MM.1S (cell line): ENCODE measurements around the gene C19orf73.

Experiments
- DNase-seq: peaks from one replicate; pipeline ENCODE4 v3.0.0-alpha.2; 2015
- H2AFZ ChIP-seq: fragments of 300-600 bp; sonication (generic); 2 replicates; pipeline ENCODE4 v1.6.0; 2016; ENCODE audit warnings: antibody characterized with exemption, low read length
- H3F3A ChIP-seq: fragments of 300-600 bp; sonication (generic); 2 replicates; pipeline ENCODE4 v1.6.1; 2016; ENCODE audit warnings: mild to moderate bottlenecking, antibody characterized with exemption, low read length, moderate library complexity, mixed read lengths; ENCODE audit not compliant: insufficient read depth
- H3K27ac ChIP-seq: fragments of 300-600 bp; sonication (generic); 2 replicates; pipeline ENCODE4 v1.5.1; 2016; ENCODE audit warnings: mild to moderate bottlenecking, low read length
- H3K27me3 ChIP-seq: fragments of 300-600 bp; sonication (generic); replicated peaks from 2 replicates; pipeline ENCODE4 v1.6.0; 2016; ENCODE audit warnings: low read length; ENCODE audit not compliant: insufficient read depth
- H3K36me3 ChIP-seq: fragments of 300-600 bp; sonication (generic); replicated peaks from 2 replicates; pipeline ENCODE4 v1.6.1; 2016; ENCODE audit warnings: mild to moderate bottlenecking, low read length, mixed read lengths; ENCODE audit not compliant: insufficient read depth
- H3K4me1 ChIP-seq: fragments of 300-600 bp; sonication (generic); 2 replicates; pipeline ENCODE4 v1.6.1; 2016; ENCODE audit warnings: low read length, mixed read lengths
- H3K4me2 ChIP-seq: fragments of 300-600 bp; sonication (generic); 2 replicates; pipeline ENCODE4 v1.6.0; 2016; ENCODE audit warnings: low read depth, low read length
- H3K4me3 ChIP-seq: fragments of 300-600 bp; sonication (generic); 2 replicates; pipeline ENCODE4 v1.5.1; 2016; ENCODE audit warnings: low read length, mixed read lengths
- H3K79me2 ChIP-seq: fragments of 300-600 bp; sonication (generic); 2 replicates; pipeline ENCODE4 v1.6.1; 2016; ENCODE audit warnings: mixed run types, low read length, mixed read lengths
- H3K9ac ChIP-seq: fragments of 300-600 bp; sonication (generic); 2 replicates; pipeline ENCODE4 v1.6.1; 2016; ENCODE audit warnings: low read length, mixed read lengths
- H3K9me2 ChIP-seq: fragments of 300-600 bp; sonication (generic); replicated peaks from 2 replicates; pipeline ENCODE4 v1.6.1; 2016; ENCODE audit warnings: mild to moderate bottlenecking, low read length, mixed read lengths; ENCODE audit not compliant: insufficient read depth
- H3K9me3 ChIP-seq: fragments of 300-600 bp; sonication (generic); replicated peaks from 2 replicates; pipeline ENCODE4 v1.6.1; 2016; ENCODE audit warnings: mild to moderate bottlenecking, low read length, mixed read lengths; ENCODE audit not compliant: insufficient read depth
- H4K20me1 ChIP-seq: fragments of 300-600 bp; sonication (generic); 2 replicates; pipeline ENCODE4 v1.6.1; 2016; ENCODE audit warnings: mild to moderate bottlenecking, low read length, moderate library complexity, mixed read lengths; ENCODE audit not compliant: insufficient read depth
- EZH2 ChIP-seq: fragments of 300-600 bp; sonication (generic); optimal IDR thresholded peaks from 2 replicates; pipeline ENCODE3; 2017; ENCODE audit warnings: low read depth, mild to moderate bottlenecking, antibody characterized with exemption, low read length, mixed read lengths
- EZH2phosphoT487 ChIP-seq: fragments of 300-600 bp; sonication (generic); IDR thresholded peaks from 2 replicates; pipeline ENCODE4 v1.6.1; 2018; ENCODE audit warnings: antibody characterized with exemption, low read length
- TF ChIP-seq, protein P1 (sequence below): fragments of 300-600 bp; sonication (generic); IDR thresholded peaks from 2 replicates; pipeline ENCODE4 v1.5.1; 2016; ENCODE audit warnings: antibody characterized with exemption, low read length, mixed read lengths

C19orf73 gene

DNA sequence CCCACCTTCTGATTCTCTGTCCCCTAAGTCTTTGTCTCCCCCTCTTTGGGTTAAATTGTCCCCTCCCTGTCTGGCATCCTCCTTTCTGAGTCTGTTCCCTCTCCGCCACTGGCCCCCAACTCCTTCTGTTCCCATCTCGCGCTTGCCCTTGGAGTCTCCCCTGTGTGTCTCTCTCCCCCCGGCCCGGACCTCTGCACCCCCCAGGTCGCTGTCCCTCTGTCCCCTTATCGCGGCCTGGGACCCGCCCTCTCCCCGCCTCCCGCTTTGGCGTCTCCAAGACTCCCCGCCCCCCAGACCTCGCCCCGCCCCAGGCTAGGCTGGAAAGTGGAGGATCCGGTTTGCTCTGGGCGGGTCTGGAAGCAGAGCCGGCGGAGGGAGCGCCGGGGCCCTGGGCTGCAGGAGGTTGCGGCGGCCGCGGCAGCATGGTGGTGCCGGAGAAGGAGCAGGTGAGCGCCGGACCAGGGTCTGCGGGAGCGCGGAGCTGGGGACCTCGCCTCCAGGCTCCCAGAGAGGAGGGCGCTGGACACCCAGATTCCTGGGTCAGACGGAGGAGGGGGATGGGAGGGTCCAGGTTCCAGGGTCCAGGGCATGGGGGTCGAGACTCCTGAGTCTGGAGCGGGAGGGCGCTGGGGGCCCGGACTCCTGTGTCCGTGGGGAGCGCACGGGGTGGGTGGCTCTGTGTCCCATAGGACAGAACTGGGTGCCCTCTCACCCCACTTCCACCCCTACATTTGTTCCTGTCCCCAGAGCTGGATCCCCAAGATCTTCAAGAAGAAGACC is 38.7 kb upstream of the C19orf73 start, which contains the start of gene TRPM4:
TSS of gene TRPM4 (plus strand) at position 348 of the 780 bp plus-strand sequence. CDS start at position 423, 75 bp downstream.
- Histone ChIP-seq H4K20me1 (no peaks in the 10 kb centered on the region), H3K9ac (no peak within 1 kb of the TSS), H3K4me3 (peak within 1 kb of the TSS; percentile 22; the same call in 1 of the 2 replicates), H3K27me3 (peaks cover 77% of the 10 kb centered on the region), H3K79me2 (no peaks in the 10 kb centered on the region), H3K4me1 (no peaks in the 10 kb centered on the region), H3K27ac (no peak within 1 kb of the TSS), H2AFZ (no peak within 1 kb of the TSS), H3K4me2 (peak within 1 kb of the TSS; percentile 52; the same call in 1 of the 2 replicates), H3K9me2 (no peaks in the 10 kb centered on the region), H3K9me3 (no peaks in the 10 kb centered on the region), H3F3A (no peaks in the 10 kb centered on the region), H3K36me3 (no peaks in the 10 kb centered on the region)
- no peak for DNase-seq
- TF ChIP-seq EZH2 (no peak), EZH2phosphoT487 (no peak)
- TF ChIP-seq, protein P1, sequence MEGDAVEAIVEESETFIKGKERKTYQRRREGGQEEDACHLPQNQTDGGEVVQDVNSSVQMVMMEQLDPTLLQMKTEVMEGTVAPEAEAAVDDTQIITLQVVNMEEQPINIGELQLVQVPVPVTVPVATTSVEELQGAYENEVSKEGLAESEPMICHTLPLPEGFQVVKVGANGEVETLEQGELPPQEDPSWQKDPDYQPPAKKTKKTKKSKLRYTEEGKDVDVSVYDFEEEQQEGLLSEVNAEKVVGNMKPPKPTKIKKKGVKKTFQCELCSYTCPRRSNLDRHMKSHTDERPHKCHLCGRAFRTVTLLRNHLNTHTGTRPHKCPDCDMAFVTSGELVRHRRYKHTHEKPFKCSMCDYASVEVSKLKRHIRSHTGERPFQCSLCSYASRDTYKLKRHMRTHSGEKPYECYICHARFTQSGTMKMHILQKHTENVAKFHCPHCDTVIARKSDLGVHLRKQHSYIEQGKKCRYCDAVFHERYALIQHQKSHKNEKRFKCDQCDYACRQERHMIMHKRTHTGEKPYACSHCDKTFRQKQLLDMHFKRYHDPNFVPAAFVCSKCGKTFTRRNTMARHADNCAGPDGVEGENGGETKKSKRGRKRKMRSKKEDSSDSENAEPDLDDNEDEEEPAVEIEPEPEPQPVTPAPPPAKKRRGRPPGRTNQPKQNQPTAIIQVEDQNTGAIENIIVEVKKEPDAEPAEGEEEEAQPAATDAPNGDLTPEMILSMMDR, result no peak

GRCh38 chr19:49155820-49156346 is 36.9 kb upstream of the C19orf73 start:
- Histone ChIP-seq H3K4me3 (no peak overlapping the region), H3K27ac (no peak overlapping the region), H3K27me3 (peaks cover 72% of the 10 kb centered on the region), H3K4me2 (no peak overlapping the region), H3F3A (no peaks in the 10 kb centered on the region), H4K20me1 (no peaks in the 10 kb centered on the region), H3K9me3 (no peaks in the 10 kb centered on the region), H2AFZ (no peak overlapping the region), H3K9ac (no peak overlapping the region), H3K9me2 (no peaks in the 10 kb centered on the region), H3K4me1 (no peaks in the 10 kb centered on the region), H3K36me3 (no peaks in the 10 kb centered on the region), H3K79me2 (no peaks in the 10 kb centered on the region)
- no peak for DNase-seq
- TF ChIP-seq, protein P1, result no peak
- no peak for TF ChIP-seq EZH2
- no peak for TF ChIP-seq EZH2phosphoT487

- no peak within 1 kb of the TSS for H2AFZ ChIP-seq
- no peaks in the 10 kb centered on the region for H3K9me3 ChIP-seq
- no peak within 1 kb of the TSS for H3K27ac ChIP-seq
- DNase-seq, result no peak
- H3K79me2 ChIP-seq, result no peaks in the 10 kb centered on the region
- no peaks in the 10 kb centered on the region for H3K9me2 ChIP-seq
- no peak within 1 kb of the TSS for H3K4me3 ChIP-seq
- TF ChIP-seq EZH2phosphoT487 (no peak), EZH2 (no peak)
- TF ChIP-seq, protein P1, result no peak
- H3K9ac ChIP-seq, result no peak within 1 kb of the TSS
- H3K4me2 ChIP-seq, result no peak within 1 kb of the TSS
- H3K4me1 ChIP-seq, result no peaks in the 10 kb centered on the region
- no peaks in the 10 kb centered on the region for H4K20me1 ChIP-seq
- no peaks in the 10 kb centered on the region for H3F3A ChIP-seq
- H3K27me3 ChIP-seq, result peaks cover 71% of the 10 kb centered on the region
- H3K36me3 ChIP-seq, result no peaks in the 10 kb centered on the region
Measured at GRCh38 chr19:49155005-49155819, 36.3 kb upstream of the C19orf73 start, which contains the start of gene HRC. TSS of gene HRC (minus strand) at chr19:49155396. CDS start at chr19:49155237, 159 bp downstream.
